MM.1S (cell line): ENCODE results near the gene C2CD3.

ENCODE experiments used
- CTCF ChIP-seq: fragments of 300-600 bp; sonication (generic); IDR thresholded peaks from 2 replicates; pipeline ENCODE4 v1.5.1; 2016; ENCODE audit warnings: antibody characterized with exemption, low read length, mixed read lengths
- EZH2 ChIP-seq: fragments of 300-600 bp; sonication (generic); optimal IDR thresholded peaks from 2 replicates; pipeline ENCODE3; 2017; ENCODE audit warnings: low read depth, mild to moderate bottlenecking, antibody characterized with exemption, low read length, mixed read lengths
- EZH2phosphoT487 ChIP-seq: fragments of 300-600 bp; sonication (generic); IDR thresholded peaks from 2 replicates; pipeline ENCODE4 v1.6.1; 2018; ENCODE audit warnings: antibody characterized with exemption, low read length

GRCh38 chr11:74157169-74157568 lies 13.6 kb downstream of the C2CD3 start:
- TF ChIP-seq CTCF, result no peak
- TF ChIP-seq EZH2, result no peak
- no peak for TF ChIP-seq EZH2phosphoT487
